Femur (tissue), 1 donor: ENCODE measurements around the gene VSTM4.

Experiments used
- DNase-seq: peaks from one replicate; pipeline ENCODE4 v3.0.0-alpha.2; 2017

Gene VSTM4

GRCh38 chr10:49090696-49091380 lies 24.5 kb downstream of the VSTM4 start:
- DNase-seq: no peak

- no peak for DNase-seq
Measured at GRCh38 chr10:49090189-49090575, 25.1 kb downstream of the VSTM4 start.

DNA sequence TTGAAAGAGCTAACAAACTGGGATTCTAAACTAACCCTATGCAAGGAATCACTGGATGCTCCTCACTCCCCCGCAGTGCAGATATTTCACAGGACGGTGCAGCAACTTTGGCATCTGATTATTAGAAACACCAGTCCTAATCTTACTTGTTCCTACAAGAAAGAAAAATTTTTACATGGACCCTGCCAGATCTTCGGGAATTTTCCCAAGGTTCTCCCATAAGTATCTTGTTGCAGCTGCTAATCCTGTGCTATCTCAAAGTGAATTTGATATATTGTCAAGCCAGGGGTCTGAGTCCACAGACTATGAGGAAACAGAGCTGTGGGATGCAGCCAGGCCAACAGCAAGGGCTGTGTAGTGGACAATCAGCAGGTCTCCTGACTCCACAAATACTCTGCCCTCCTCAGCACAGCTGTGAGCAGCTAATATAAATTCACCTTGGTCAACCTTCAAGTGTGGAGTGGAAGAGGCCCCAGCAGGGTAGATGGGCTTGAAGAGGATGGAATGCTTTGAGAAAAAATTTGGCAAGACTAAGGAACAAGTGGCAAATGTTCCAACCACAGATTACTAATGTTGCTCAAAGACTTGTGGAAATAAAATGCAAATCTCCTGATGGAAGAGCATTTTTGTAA lies 25.6 kb downstream of the VSTM4 start:
- no peak for DNase-seq

GRCh38 chr10:49089152-49089551 lies 26.2 kb downstream of the VSTM4 start:
- no peak for DNase-seq

- no peak for DNase-seq
Measured at GRCh38 chr10:49086889-49087288, 28.4 kb downstream of the VSTM4 start.

GRCh38 chr10:49083261-49083660 lies 32.1 kb downstream of the VSTM4 start:
- peak; percentile 41 for DNase-seq

GRCh38 chr10:49082766-49083165 lies 32.6 kb downstream of the VSTM4 start:
- DNase-seq: peak; percentile 67

DNA sequence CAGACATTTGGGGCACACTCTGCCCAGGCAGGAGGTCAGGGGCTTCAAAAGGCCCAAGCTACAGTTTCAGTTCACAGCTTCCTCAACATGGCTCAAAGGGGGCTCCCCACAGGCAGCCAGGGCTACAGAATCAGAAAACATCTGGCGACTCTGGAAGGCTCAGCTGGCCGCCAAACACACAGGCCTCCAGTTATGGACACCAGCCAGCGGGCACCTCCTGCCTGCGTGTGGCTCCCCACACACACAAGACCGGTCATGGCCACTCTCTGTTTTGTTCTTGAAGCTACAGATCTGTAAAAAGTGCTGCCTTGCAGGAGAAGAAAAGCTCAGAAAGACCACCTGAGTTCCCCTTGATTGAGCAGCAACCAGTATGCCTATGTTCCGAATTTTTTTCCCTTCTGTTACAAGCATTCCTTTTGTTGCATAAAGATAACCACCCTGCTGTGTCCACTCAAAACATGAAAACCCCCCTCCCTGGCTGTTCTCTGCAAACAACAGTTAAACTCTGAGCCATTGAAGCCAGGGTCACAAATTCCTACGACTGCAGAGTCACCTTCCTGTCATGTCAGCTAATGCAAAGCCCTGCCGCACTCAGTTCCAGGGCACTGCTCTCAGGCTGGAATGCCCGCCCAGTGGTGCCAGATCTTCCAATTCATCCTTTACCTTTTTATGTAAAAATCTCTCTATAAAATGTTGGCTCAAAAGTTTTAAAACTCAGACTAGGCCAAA lies 33.6 kb downstream of the VSTM4 start:
- DNase-seq: peak; percentile 59

GRCh38 chr10:49080965-49081364 lies 34.4 kb downstream of the VSTM4 start:
- no peak for DNase-seq

- DNase-seq: no peak
Measured at GRCh38 chr10:49080071-49080470, 35.3 kb downstream of the VSTM4 start.

DNA sequence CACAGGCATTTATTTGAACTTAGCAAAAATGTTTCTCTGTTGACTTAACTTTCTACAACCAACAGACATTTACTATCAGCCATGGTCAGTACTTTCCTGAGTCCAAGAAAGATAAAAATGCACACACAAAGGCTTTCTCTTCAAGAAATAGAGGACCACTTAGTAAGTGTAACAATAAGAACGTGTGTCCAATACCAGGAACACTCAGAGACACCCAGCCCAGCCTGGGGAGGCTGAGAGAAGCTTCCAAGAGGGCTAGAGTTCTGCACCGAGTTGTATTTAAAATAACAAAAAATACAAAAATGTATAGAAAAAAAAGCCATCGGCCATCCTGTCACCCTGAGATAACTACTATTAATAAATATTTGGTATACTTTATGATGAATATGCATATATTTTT lies 35.8 kb downstream of the VSTM4 start:
- DNase-seq: no peak

GRCh38 chr10:49079072-49079471 lies 36.2 kb downstream of the VSTM4 start:
- DNase-seq: no peak

- no peak for DNase-seq
Measured at GRCh38 chr10:49078433-49078832, 36.9 kb downstream of the VSTM4 start.

GRCh38 chr10:49076741-49077521 lies 38.4 kb downstream of the VSTM4 start:
- no peak for DNase-seq

GRCh38 chr10:49076319-49076718 lies 39.0 kb downstream of the VSTM4 start:
- no peak for DNase-seq

DNA sequence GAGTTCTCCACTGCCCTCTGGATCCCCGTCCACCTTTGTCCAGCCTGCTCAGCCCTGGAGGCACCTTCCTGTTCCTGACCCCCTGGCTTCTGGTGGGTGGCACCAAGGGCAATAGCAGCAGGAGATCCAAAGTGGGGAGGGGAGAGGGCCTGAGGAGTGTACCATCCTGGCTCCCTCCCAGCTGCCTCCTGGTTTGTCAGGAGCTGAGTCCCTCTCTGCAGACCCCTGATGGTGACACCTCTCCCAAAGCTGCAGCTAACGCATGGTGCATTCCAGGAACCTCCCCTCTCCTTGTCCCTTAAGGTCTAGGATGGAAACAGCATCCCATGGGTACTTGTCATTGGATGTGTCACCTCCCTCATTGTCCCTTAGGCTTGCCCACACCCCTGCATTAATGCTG lies 39.6 kb downstream of the VSTM4 start:
- DNase-seq: no peak

DNA sequence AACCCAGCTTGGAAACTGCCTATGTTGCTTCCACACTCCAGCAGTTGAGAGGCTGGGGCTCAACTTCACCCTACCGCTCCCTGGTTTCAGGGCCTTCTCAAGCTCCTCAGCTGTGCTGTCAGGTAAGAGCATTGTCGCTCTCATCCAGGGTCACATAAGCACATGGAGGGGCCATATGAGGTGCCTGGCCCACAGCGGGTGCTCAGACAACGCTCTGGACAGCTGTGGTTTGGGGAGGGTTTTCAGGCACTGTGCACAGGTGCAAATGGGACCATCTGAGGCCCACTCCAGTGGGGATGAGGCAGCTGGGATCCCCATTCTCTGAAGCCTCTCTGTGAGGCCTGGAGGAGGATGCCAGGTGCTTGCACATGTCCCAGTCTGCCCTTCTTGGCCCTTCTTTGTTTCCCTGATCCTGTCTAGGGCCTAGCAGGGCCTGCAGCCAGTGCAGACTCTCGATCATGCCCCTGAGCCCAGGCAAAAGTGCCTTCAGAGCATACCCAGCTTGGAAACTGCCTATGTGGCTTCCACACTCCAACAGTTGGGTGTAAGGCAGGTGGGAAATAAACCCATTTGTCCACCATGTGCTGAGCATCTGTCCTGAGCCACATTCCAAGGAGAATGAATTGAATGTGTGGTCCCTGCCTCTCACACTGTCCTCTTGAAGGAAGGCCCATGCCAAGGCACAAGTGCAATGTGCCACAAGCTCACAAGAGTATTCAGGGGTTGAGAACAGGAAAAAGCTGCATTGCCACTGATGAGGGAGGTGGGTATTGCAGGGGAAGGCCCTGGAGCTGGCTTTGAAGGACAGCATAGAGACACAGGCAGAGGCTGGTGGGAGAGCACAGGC lies 40.3 kb downstream of the VSTM4 start:
- DNase-seq: no peak

- DNase-seq: no peak
Measured at GRCh38 chr10:49072166-49072885, 43.0 kb downstream of the VSTM4 start.

DNA sequence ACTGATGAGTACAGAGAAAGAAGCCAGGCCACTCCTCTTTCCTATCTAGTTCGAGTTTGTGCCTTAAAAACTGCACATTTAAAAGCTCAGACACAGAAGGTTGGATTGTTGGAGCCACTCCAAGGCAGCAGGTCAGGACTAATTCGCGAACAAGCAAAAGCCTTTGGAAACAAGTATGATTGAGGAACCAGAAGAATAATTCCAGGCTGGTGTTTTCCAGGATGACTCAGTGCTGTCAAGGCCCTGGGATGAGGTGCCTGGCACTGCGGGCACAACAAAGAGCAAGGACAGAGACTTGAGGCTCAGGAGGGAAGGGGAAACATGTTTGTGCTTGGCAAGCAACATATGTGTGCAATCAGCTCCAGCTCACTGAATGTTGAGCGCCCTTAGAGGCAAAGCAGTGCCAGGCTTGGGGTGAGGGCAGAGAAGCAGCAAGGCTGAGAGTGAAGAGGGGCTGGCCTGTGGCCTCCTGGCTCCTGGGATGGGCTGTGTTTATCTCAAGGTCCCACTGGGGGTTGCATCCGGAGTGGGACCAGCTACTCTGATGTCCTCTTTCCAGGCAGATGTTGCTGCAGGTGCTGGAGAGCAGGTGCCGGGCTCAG lies 44.1 kb downstream of the VSTM4 start:
- no peak for DNase-seq

DNA sequence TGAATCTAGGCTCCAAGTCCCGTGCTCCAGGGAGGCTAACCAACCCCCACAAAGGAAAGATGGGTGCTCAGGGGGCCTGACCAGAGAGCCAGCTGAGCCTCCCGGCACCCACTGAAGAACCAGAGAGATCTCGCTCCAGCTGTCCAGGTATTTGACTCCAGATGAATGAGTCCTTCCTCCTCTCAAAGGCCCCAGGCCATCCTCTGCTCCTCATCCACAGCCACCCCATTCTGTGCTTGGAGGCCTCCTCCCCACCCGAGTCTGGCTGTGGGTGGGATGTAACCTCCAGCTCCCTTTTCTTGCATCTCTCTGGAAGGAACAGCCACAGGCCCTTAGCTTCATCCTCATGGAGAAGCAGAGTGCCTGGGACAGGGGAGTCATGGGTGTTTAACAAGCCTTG lies 44.6 kb downstream of the VSTM4 start:
- no peak for DNase-seq

GRCh38 chr10:49068672-49069217 lies 46.6 kb downstream of the VSTM4 start:
- DNase-seq: no peak
